ENCODE measurements around the gene NLGN1. TPM values are rescaled to one million over a fixed set of nuclear protein-coding genes. Genes with fewer than 3 reads are reported as not detected.

The NLGN1 gene
- total RNA-seq, 1 donor from 2014 or later: 5.7 TPM

GRCh38 chr3:173617490-173617889, 219.9 kb downstream of the NLGN1 start:
- H3K9me3 ChIP-seq (ENCODE audit: control insufficient read depth in 3 of 3, low read length in 3 of 3): no peaks in the 10 kb centered on the region
- no peak overlapping the region for H3K27ac ChIP-seq (ENCODE audit: low read depth, low read length)
- H3K36me3 ChIP-seq (ENCODE audit: control insufficient read depth in 3 of 3, insufficient read depth in 3 of 3, low read length in 3 of 3): no peaks in the 10 kb centered on the region
- H3K4me1 ChIP-seq (ENCODE audit: control insufficient read depth in 3 of 3, insufficient read depth in 3 of 3, low read length in 3 of 3): no peaks in the 10 kb centered on the region
- no peak overlapping the region for H3K9ac ChIP-seq (ENCODE audit: low read depth in 1 of 3, low read length in 3 of 3)
- no peak overlapping the region for H3K4me3 ChIP-seq (ENCODE audit: low read length in 3 of 3)
- H3K27me3 ChIP-seq (ENCODE audit: control insufficient read depth in 3 of 3, insufficient read depth in 3 of 3, low read length in 3 of 3): no peaks in the 10 kb centered on the region

DNA sequence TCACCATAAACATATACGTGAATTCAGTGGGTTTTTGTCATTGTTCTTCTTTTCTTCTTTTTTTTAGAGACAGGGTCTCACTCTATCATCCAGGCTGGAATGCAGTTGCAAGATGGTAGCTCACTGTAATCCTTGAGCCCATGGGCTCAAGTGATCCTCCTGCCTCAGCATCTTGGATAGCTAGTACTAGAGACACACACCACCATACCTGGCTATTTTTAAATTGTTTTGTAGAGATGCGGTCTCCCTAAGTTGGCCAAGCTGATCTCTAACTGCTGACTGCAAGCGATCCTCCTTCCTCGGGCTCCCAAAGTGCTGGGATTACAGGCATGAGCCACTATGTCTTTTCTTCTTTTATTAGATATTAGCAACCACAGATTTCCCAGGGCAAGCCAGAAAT, 220.6 kb downstream of the NLGN1 start:
- Histone ChIP-seq H3K4me1 (ENCODE audit: control insufficient read depth in 3 of 3, insufficient read depth in 3 of 3, low read length in 3 of 3) (no peaks in the 10 kb centered on the region), H3K36me3 (ENCODE audit: control insufficient read depth in 3 of 3, insufficient read depth in 3 of 3, low read length in 3 of 3) (no peaks in the 10 kb centered on the region), H3K9me3 (ENCODE audit: control insufficient read depth in 3 of 3, low read length in 3 of 3) (no peaks in the 10 kb centered on the region), H3K27ac (ENCODE audit: low read depth, low read length) (no peak overlapping the region), H3K4me3 (ENCODE audit: low read length in 3 of 3) (no peak overlapping the region), H3K27me3 (ENCODE audit: control insufficient read depth in 3 of 3, insufficient read depth in 3 of 3, low read length in 3 of 3) (no peaks in the 10 kb centered on the region), H3K9ac (ENCODE audit: low read depth in 1 of 3, low read length in 3 of 3) (no peak overlapping the region)

GRCh38 chr3:173618703-173619102, 221.2 kb downstream of the NLGN1 start:
- Histone ChIP-seq H3K27me3 (ENCODE audit: control insufficient read depth in 3 of 3, insufficient read depth in 3 of 3, low read length in 3 of 3) (no peaks in the 10 kb centered on the region), H3K4me1 (ENCODE audit: control insufficient read depth in 3 of 3, insufficient read depth in 3 of 3, low read length in 3 of 3) (no peaks in the 10 kb centered on the region), H3K4me3 (ENCODE audit: low read length in 3 of 3) (no peak overlapping the region), H3K27ac (ENCODE audit: low read depth, low read length) (no peak overlapping the region), H3K9me3 (ENCODE audit: control insufficient read depth in 3 of 3, low read length in 3 of 3) (no peaks in the 10 kb centered on the region), H3K36me3 (ENCODE audit: control insufficient read depth in 3 of 3, insufficient read depth in 3 of 3, low read length in 3 of 3) (no peaks in the 10 kb centered on the region), H3K9ac (ENCODE audit: low read depth in 1 of 3, low read length in 3 of 3) (no peak overlapping the region)

DNA sequence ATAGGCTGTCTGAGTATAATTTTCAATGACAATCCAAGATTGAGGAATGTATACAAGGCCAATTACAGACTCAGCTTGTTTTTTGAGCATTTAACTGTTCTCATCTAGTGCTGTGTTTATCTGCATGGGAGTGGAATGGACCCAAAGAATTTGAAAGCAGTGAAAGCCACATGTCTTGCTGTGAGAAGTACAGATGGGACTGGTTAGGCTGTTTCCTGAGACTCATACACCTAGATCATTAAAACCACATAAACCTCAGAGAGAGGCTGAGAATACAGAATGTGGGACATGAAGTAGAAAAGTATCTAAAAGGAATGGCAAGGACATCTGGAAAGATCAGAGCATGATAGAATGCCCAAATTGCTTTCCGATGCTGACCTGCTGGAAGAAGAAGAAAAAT, 224.6 kb downstream of the NLGN1 start:
- H3K27me3 ChIP-seq (ENCODE audit: control insufficient read depth in 3 of 3, insufficient read depth in 3 of 3, low read length in 3 of 3): no peaks in the 10 kb centered on the region
- no peaks in the 10 kb centered on the region for H3K36me3 ChIP-seq (ENCODE audit: control insufficient read depth in 3 of 3, insufficient read depth in 3 of 3, low read length in 3 of 3)
- no peak overlapping the region for H3K9ac ChIP-seq (ENCODE audit: low read depth in 1 of 3, low read length in 3 of 3)
- H3K27ac ChIP-seq (ENCODE audit: low read depth, low read length): no peak overlapping the region
- no peaks in the 10 kb centered on the region for H3K4me1 ChIP-seq (ENCODE audit: control insufficient read depth in 3 of 3, insufficient read depth in 3 of 3, low read length in 3 of 3)
- H3K4me3 ChIP-seq (ENCODE audit: low read length in 3 of 3): no peak overlapping the region
- H3K9me3 ChIP-seq (ENCODE audit: control insufficient read depth in 3 of 3, low read length in 3 of 3): no peaks in the 10 kb centered on the region

GRCh38 chr3:173624086-173624485, 226.5 kb downstream of the NLGN1 start:
- Histone ChIP-seq H3K4me1 (ENCODE audit: control insufficient read depth in 3 of 3, insufficient read depth in 3 of 3, low read length in 3 of 3) (no peaks in the 10 kb centered on the region), H3K9ac (ENCODE audit: low read depth in 1 of 3, low read length in 3 of 3) (no peak overlapping the region), H3K4me3 (ENCODE audit: low read length in 3 of 3) (no peak overlapping the region), H3K36me3 (ENCODE audit: control insufficient read depth in 3 of 3, insufficient read depth in 3 of 3, low read length in 3 of 3) (no peaks in the 10 kb centered on the region), H3K27me3 (ENCODE audit: control insufficient read depth in 3 of 3, insufficient read depth in 3 of 3, low read length in 3 of 3) (no peaks in the 10 kb centered on the region), H3K9me3 (ENCODE audit: control insufficient read depth in 3 of 3, low read length in 3 of 3) (no peaks in the 10 kb centered on the region), H3K27ac (ENCODE audit: low read depth, low read length) (no peak overlapping the region)

DNA sequence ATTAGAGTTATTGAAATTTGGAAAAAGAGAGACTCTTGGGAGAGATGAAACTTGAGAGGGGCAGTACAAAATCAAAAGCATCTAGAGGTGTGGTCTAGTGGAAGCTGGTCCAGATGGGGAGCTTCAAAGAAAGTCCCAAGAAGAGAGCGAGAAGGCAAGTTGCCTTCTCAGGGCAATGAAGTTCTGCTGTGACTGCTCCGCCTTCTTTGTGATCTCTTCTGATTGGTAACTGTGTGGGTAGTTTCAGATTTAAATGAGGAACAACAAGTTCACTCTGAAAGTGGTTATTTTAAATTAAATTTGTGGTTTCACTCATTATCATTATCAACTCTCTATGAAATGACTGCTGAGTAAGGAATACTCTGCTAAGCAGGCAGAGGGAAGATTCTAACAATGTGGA, 233.3 kb downstream of the NLGN1 start:
- Histone ChIP-seq H3K4me1 (ENCODE audit: control insufficient read depth in 3 of 3, insufficient read depth in 3 of 3, low read length in 3 of 3) (no peaks in the 10 kb centered on the region), H3K27ac (ENCODE audit: low read depth, low read length) (no peak overlapping the region), H3K9me3 (ENCODE audit: control insufficient read depth in 3 of 3, low read length in 3 of 3) (no peaks in the 10 kb centered on the region), H3K9ac (ENCODE audit: low read depth in 1 of 3, low read length in 3 of 3) (no peak overlapping the region), H3K4me3 (ENCODE audit: low read length in 3 of 3) (no peak overlapping the region), H3K36me3 (ENCODE audit: control insufficient read depth in 3 of 3, insufficient read depth in 3 of 3, low read length in 3 of 3) (no peaks in the 10 kb centered on the region), H3K27me3 (ENCODE audit: control insufficient read depth in 3 of 3, insufficient read depth in 3 of 3, low read length in 3 of 3) (no peaks in the 10 kb centered on the region)

- Histone ChIP-seq H3K9me3 (ENCODE audit: control insufficient read depth in 3 of 3, low read length in 3 of 3) (no peaks in the 10 kb centered on the region), H3K4me3 (ENCODE audit: low read length in 3 of 3) (no peak overlapping the region), H3K27ac (ENCODE audit: low read depth, low read length) (no peak overlapping the region), H3K27me3 (ENCODE audit: control insufficient read depth in 3 of 3, insufficient read depth in 3 of 3, low read length in 3 of 3) (no peaks in the 10 kb centered on the region), H3K9ac (ENCODE audit: low read depth in 1 of 3, low read length in 3 of 3) (no peak overlapping the region), H3K36me3 (ENCODE audit: control insufficient read depth in 3 of 3, insufficient read depth in 3 of 3, low read length in 3 of 3) (no peaks in the 10 kb centered on the region), H3K4me1 (ENCODE audit: control insufficient read depth in 3 of 3, insufficient read depth in 3 of 3, low read length in 3 of 3) (no peaks in the 10 kb centered on the region)
Observed at GRCh38 chr3:173632945-173633344, 235.4 kb downstream of the NLGN1 start.

DNA sequence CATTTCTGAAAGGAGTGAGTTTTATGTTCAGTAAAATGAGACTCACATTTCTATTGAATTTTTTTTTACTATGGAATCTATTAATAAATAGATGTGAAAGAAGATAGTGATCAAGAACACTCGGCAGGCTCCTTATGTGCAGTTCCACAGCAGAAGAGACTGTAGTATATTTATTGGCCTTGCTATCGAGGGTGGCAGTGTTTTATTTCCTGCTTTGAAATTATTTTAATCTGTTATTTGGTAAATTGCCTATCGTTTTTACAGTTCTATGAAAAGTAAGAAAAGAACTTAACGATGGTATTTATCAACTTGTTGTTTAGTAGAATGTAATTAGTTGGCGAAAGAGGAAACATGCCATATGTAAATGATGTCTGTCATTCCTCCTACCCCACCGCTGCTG, 238.3 kb downstream of the NLGN1 start:
- no peaks in the 10 kb centered on the region for H3K4me1 ChIP-seq (ENCODE audit: control insufficient read depth in 3 of 3, insufficient read depth in 3 of 3, low read length in 3 of 3)
- H3K36me3 ChIP-seq (ENCODE audit: control insufficient read depth in 3 of 3, insufficient read depth in 3 of 3, low read length in 3 of 3): no peaks in the 10 kb centered on the region
- H3K9me3 ChIP-seq (ENCODE audit: control insufficient read depth in 3 of 3, low read length in 3 of 3): no peaks in the 10 kb centered on the region
- H3K27me3 ChIP-seq (ENCODE audit: control insufficient read depth in 3 of 3, insufficient read depth in 3 of 3, low read length in 3 of 3): no peaks in the 10 kb centered on the region
- H3K4me3 ChIP-seq (ENCODE audit: low read length in 3 of 3): no peak overlapping the region
- H3K27ac ChIP-seq (ENCODE audit: low read depth, low read length): no peak overlapping the region
- no peak overlapping the region for H3K9ac ChIP-seq (ENCODE audit: low read depth in 1 of 3, low read length in 3 of 3)

DNA sequence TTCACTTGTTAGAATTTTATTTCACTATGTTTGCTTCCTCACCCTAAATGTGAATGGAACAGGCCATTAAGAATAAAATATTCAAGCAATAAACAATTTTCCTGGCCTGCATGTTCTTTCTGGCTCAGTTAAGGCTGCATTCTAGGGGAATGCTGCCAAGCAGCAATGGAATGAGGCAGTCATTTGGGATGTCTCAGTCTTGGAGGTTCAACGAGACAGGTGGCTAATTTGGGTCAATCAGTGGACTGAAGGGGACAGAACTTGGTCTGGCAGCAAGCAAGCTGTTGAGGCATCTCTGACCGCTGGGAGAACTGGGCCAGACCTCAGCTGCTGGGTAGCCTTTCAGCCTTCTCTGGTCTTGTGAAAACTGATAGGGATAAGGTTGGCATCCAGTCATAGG, 241.6 kb downstream of the NLGN1 start:
- H3K27ac ChIP-seq (ENCODE audit: low read depth, low read length): no peak overlapping the region
- no peaks in the 10 kb centered on the region for H3K9me3 ChIP-seq (ENCODE audit: control insufficient read depth in 3 of 3, low read length in 3 of 3)

GRCh38 chr3:173641696-173642095, 244.2 kb downstream of the NLGN1 start:
- Histone ChIP-seq H3K9me3 (ENCODE audit: control insufficient read depth in 3 of 3, low read length in 3 of 3) (no peaks in the 10 kb centered on the region), H3K9ac (ENCODE audit: low read depth in 1 of 3, low read length in 3 of 3) (no peak overlapping the region), H3K27ac (ENCODE audit: low read depth, low read length) (no peak overlapping the region), H3K4me3 (ENCODE audit: low read length in 3 of 3) (no peak overlapping the region), H3K27me3 (ENCODE audit: control insufficient read depth in 3 of 3, insufficient read depth in 3 of 3, low read length in 3 of 3) (no peaks in the 10 kb centered on the region), H3K36me3 (ENCODE audit: control insufficient read depth in 3 of 3, insufficient read depth in 3 of 3, low read length in 3 of 3) (no peaks in the 10 kb centered on the region), H3K4me1 (ENCODE audit: control insufficient read depth in 3 of 3, insufficient read depth in 3 of 3, low read length in 3 of 3) (no peaks in the 10 kb centered on the region)

More for the DNA sequence above, 241.6 kb downstream of the NLGN1 start:
- Histone ChIP-seq H3K36me3 (ENCODE audit: control insufficient read depth in 3 of 3, insufficient read depth in 3 of 3, low read length in 3 of 3) (no peaks in the 10 kb centered on the region), H3K9ac (ENCODE audit: low read depth in 1 of 3, low read length in 3 of 3) (no peak overlapping the region), H3K27me3 (ENCODE audit: control insufficient read depth in 3 of 3, insufficient read depth in 3 of 3, low read length in 3 of 3) (no peaks in the 10 kb centered on the region), H3K4me3 (ENCODE audit: low read length in 3 of 3) (no peak overlapping the region), H3K4me1 (ENCODE audit: control insufficient read depth in 3 of 3, insufficient read depth in 3 of 3, low read length in 3 of 3) (no peaks in the 10 kb centered on the region)
